Erythroblast (primary cell): Measurements from ENCODE around the gene RBM15.

Experiments
- GATA1 ChIP-seq: IDR thresholded peaks from 2 replicates; pipeline ENCODE4 v1.6.1; 2011; ENCODE audit warnings: low read depth, mild to moderate bottlenecking, control low read depth, low read length, moderate library complexity
- POLR2A ChIP-seq: IDR thresholded peaks from 2 replicates; pipeline ENCODE4 v1.6.1; 2011; ENCODE audit warnings: mild to moderate bottlenecking, low read length

DNA sequence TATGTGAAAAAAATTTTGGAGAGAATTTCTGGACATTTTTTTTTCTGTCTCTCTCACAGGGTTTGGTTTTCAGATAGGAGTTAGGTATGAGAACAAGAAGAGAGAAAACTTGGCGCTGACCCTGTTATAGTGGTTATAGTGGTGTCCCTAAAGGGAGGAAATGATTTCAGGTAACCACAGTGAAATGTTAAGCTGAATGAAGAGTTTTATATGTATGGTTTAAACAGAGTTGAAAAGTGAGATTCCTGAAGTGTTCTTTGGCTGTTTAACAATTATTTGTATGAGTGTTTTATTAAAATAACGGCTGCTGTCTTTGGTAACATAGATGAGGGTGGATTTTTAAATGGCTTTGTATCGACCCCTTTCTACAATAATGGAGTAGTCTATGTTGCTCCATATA lies 6.3 kb downstream of the RBM15 start:
- no peak for TF ChIP-seq POLR2A
- TF ChIP-seq GATA1: no peak
